NCI-H1417 (cell line): Measurements from ENCODE around the gene CASZ1.

Experiments
- DNase-seq, 3 experiments: peaks; one replicate each; lab custom pipeline; 2025; lab: John Stamatoyannopoulos, UW

The CASZ1 gene

DNA sequence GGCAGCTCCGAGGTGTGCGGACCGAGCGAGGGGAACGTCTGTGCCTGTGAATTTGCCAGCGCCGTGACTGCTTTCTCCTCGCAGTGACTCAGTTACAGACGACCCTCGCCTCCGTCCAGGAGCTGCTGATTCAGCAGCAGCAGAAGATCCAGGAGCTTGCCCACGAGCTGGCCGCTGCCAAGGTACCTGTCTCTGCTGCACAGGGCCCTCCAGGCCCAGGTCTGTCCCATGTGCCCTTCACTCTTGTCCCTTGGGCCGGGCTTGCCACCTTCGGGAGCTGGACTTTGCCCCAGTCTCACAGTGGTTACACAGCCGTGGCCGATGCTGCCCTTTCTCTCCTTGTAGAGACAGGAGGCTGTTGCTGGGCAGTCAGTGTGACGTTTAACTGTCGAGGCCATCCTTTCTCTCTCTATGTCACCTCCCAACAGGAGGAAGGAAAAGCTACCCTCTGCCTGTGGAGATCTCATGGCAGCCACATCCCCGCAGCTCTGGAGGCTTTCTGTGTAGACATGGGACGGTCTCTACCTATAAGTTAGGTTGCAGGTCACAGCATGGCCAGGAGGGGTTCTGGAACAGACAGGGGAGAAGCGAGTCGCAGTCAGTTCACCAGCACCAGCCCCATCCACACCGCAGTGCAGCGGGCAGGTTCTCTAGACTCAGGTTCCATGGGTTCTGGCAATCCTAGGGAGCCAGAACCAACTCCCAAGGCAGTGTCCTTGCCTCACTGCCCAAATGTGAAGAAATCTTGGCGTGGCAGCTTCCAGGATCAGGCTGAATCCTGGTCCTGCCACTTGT lies 172.0 kb downstream of the CASZ1 start:
- no peak for DNase-seq

- no peak for DNase-seq
Observed at GRCh38 chr1:10623686-10624145, 172.7 kb downstream of the CASZ1 start.

- peak in 2 of 3 experiments; percentile 17 to 25 for DNase-seq
Observed at GRCh38 chr1:10622910-10623685, 173.3 kb downstream of the CASZ1 start.

DNA sequence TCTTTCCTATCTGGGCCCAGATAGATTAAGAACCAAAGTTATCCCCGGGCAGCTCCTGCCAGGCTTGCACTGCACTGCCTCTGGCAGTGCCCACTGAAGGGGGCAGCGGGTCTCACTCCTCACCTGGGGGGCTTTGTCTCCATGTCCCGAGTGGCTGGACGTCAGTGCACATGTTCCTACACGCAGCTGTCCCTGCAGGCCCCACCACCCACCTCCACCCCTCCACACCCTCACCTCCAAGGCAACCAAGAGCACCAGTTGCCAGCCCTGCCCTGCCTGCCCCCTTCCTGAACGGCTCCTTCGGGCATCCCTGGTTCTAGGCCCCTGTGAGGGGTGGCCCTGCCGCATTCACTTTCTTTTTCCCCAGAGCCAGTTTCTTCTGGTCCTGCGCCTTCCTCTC lies 174.5 kb downstream of the CASZ1 start:
- no peak for DNase-seq

- no peak for DNase-seq
Observed at GRCh38 chr1:10620776-10621175, 175.7 kb downstream of the CASZ1 start.

DNA sequence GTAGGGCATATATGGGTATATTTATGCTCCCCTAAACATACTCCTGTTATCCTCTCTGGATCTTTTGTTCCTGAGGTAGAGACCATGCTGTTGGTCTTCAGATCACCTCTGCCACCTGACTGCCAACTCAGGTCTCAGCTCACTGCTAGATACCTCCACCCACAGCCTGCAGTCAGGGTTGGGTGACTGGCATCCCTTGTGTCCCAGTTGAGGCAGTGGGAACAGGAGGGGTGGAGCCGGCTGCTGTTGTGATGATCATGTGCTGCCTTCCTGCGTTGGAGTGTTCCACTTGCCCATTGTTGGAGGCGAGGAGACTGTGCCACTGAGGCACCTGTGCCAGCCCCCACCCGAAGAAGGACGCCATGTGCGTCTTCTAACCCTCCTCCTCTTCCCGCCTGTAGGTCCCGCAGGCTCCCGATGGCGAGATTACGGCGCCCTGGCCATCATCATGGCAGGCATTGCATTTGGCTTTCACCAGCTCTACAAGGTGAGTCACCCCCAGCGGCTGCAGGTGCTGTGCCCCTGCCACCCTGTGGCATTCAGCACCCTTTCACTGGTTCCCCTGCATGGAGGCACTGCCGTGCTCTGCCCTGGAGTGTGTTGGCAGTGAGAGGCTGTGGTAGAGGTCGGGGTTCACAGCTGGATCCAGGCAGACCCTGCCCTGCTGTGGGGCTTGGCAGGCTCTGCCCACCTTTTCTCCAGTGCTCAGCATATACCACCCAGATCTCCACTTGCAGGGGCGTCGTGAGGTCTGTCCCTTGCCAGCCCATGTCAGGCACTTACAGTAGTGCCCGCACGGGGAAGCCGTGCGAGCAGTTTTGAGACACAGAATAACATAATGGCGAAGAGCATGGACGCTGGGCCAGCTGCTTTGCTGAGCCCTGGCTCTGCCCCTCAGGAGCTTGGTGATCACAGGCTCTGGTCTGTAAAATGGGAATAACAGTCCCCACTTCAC lies 178.2 kb downstream of the CASZ1 start:
- DNase-seq, result no peak

DNA sequence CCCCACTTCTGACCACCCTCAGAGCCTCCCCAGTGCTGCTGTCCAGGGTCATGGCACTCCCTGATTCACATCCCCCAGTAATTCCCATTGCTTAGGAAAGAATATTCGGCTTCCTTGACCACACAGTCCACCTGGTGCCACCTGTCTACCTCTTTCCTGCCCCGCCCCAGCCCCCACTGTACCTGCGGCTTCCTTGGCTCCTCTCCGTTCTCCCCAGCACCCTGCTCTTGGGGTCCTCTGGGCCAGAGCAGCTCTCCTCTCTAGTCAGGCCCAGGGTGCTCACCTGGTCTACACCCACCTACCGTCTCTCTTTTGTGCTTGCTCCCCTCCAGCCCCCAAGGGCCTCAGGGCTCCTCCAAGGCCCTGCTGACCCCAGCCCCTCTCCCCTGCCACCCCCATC lies 179.1 kb downstream of the CASZ1 start:
- no peak for DNase-seq

GRCh38 chr1:10616696-10617095 lies 179.8 kb downstream of the CASZ1 start:
- DNase-seq, result no peak

- DNase-seq, result no peak
Observed at GRCh38 chr1:10615932-10616671, 180.3 kb downstream of the CASZ1 start.

DNA sequence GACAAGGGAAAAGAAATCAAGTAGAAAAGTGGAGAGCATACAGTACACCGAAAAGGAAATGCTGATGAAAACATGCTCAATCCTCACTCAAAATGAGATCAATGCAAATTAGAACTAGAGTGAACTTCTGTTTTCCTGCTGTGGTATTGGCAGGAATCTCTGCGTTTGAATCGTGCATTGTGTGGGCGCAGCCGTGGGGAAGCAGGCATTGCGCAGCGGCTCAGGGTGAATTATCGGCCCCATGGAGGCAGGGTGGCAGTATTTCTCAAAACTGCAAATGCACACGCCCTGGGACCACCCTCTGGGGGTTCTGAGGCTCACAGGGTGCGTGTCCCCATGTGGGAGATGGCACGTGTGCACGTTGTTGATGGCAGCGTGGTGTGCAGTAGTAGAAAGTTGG lies 181.1 kb downstream of the CASZ1 start:
- no peak for DNase-seq

DNA sequence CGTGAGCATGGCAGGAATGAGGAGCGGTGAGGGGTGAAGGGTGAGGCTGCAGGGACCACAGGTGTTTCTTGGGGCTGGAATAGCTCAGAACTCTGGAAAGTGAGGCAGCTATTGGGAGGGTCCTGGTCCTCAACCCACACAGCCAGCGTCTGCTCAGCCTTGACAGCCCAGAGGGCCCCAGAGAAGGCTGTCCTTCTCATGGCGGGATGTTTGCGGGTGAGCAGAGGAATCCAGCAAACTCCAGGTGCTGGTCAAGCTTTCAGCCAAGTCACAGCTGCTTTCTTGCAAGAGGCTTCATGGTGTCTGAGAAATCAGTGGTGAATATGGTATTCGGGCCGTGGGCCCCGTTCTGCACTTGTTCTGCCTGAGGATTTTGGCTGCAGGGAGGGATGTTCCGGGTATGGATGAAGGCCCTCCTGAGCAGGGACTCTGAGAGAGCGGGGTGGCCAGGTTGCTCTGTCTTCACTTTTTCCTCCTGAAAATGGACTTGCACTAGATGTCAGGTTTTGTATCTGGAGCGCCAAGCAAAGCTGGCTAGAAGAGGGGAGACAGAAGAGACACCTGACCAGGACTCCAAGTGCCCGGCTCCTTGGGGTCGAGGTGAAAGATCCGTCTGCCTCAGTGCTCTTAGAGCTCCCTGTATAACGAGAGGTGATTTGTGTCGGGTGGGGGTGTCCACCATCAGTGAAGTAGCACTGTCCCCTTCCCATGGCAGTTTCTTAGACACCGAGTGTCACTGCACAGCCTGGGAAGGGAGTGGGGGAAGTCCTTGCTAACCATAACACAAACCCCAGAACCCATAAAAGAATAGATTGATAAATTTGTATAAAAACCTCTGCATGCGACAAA lies 181.8 kb downstream of the CASZ1 start:
- no peak for DNase-seq

DNA sequence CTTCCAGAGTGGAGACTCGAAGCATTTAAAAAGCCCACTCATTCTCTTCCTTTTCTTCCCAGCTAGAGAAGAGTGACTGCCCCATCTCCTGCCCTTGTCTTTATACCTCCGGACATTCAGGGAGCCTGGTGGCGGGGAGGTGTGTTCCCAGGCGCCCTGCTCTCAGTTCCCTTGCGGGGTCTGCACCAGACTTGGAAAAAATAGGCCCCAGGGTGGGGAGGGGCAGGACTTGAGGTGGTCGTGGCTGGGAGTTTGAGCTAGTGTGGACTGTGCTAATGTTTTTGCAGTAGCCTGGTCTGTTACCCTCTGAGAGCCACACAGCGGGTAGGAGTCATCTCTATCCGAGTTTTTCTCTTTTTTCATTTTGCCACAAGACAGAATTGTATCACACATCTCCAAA lies 182.6 kb downstream of the CASZ1 start:
- DNase-seq, result no peak

DNA sequence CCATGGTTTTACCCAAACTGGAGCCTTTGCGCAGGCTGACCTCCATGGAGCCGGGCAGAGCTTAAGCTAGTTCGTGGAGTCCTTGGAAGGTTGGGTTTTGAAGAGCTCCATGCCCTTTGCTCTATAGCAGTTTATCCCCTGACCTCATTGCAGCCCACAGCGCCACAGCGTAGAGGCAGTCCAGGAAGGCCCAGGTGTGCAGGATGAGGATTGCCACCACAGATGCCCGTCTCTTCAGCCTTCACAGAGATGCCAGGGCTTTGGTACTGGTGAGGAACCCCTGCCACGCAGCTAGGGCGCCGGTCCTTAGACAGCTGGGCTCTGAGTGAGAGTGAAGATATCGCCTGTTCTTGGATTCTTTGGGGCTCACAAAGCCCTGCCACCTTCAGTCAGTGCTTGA lies 183.1 kb downstream of the CASZ1 start:
- DNase-seq, result no peak

GRCh38 chr1:10612436-10613160 lies 183.8 kb downstream of the CASZ1 start:
- DNase-seq, result no peak

GRCh38 chr1:10610901-10611600 lies 185.4 kb downstream of the CASZ1 start:
- no peak for DNase-seq

DNA sequence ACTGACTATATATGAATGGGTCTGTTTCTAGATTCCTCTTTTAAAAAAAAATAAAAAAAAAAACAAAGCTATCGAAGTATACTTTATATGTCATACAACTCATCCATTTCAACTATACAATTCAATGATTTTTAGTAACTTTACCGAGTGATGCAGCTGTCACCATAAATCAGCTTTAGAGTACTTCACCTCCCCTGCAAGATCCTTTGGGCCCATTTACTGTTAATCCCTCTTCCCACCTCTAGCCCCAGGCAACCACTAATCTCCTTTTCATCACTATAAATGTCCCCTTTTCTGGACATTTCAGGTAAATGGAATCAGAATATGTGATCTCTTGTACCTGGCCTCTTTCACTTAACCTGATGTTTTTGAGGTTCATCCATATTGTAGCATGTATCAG lies 187.8 kb downstream of the CASZ1 start:
- no peak for DNase-seq

GRCh38 chr1:10607228-10607627 lies 189.2 kb downstream of the CASZ1 start:
- DNase-seq, result no peak

- no peak for DNase-seq
Observed at GRCh38 chr1:10606064-10606463, 190.4 kb downstream of the CASZ1 start.

DNA sequence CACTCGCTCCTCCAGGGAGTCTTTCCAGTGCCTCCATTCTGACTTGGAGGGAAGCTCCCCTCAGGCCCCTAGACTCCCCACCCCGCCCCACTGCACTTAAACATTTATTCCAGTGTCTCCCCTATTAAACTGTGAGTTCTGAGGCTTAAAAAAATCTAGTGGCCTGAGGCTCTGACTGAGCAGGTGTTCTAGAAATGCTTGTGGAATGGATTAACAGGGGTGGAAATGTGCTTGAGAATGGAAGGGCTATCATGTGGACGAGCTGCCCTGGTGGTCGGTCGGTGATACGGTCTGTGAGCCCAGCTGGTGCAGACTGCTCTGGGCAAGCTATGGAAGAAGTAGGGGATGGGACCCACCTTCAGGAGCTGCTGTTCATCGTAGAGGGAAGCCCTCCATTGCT lies 191.5 kb downstream of the CASZ1 start:
- no peak for DNase-seq
